ENCODE data around the gene REG4.

DNA sequence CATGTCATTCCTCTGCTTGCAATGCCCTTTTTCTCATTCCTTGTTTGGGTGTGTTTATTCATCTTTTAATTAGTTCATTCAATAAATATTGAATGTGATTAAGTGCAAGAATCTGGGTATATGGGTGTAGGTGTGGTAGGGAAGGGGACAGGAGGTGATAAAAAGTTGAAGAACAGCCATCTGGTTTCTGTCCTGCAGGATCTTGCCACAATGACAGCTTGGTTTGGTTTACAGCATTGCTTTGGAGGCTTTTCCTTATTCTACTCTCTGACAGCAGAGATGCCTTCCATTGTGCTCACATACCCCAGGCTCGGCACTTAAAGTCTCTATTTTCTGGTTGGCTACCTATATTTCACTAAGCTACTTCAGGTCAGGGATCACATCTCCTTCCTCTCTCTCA lies 3.0 kb upstream of the REG4 start:
- TF ChIP-seq POLR2AphosphoS5 (IDR thresholded peaks at IDR 0.05; ENCODE audit: borderline replicate concordance, low read depth, low read length): no peak
- TF ChIP-seq FOXP2 (optimal IDR thresholded peaks at IDR 0.05; ENCODE audit: control extremely low read depth, extremely low read length, insufficient read depth): no peak

Data from SK-N-MC (cell line).